UCSD-AML1 (cell line): Measurements from ENCODE around the gene DCP2.

Experiments used
- DNase-seq: peaks from one replicate; lab custom pipeline; 2025; ENCODE audit not compliant: unreplicated experiment; lab: John Stamatoyannopoulos, UW

The DCP2 gene

GRCh38 chr5:113017881-113018635, 41.5 kb downstream of the DCP2 start:
- DNase-seq, result no peak

GRCh38 chr5:113020461-113021273, 44.1 kb downstream of the DCP2 start:
- DNase-seq, result no peak

GRCh38 chr5:113022661-113023060, 46.1 kb downstream of the DCP2 start:
- no peak for DNase-seq

- DNase-seq, result no peak
Observed at GRCh38 chr5:113024076-113024697, 47.6 kb downstream of the DCP2 start.

GRCh38 chr5:113025596-113025995, 49.0 kb downstream of the DCP2 start:
- no peak for DNase-seq

GRCh38 chr5:113026211-113026610, 49.6 kb downstream of the DCP2 start:
- DNase-seq, result no peak

GRCh38 chr5:113027015-113027414, 50.4 kb downstream of the DCP2 start:
- no peak for DNase-seq

- no peak for DNase-seq
Observed at GRCh38 chr5:113027431-113027830, 50.8 kb downstream of the DCP2 start.

GRCh38 chr5:113029614-113030013, 53.0 kb downstream of the DCP2 start:
- DNase-seq, result no peak

- no peak for DNase-seq
Observed at GRCh38 chr5:113031104-113031503, 54.5 kb downstream of the DCP2 start.

- DNase-seq, result no peak
Observed at GRCh38 chr5:113031557-113031956, 55.0 kb downstream of the DCP2 start.

GRCh38 chr5:113034182-113034773, 57.7 kb downstream of the DCP2 start:
- DNase-seq, result no peak

GRCh38 chr5:113035096-113035495, 58.5 kb downstream of the DCP2 start:
- no peak for DNase-seq

- no peak for DNase-seq
Observed at GRCh38 chr5:113036321-113036720, 59.7 kb downstream of the DCP2 start.

- no peak for DNase-seq
Observed at GRCh38 chr5:113036826-113037225, 60.2 kb downstream of the DCP2 start.

GRCh38 chr5:113038136-113038535, 61.5 kb downstream of the DCP2 start:
- no peak for DNase-seq

- no peak for DNase-seq
Observed at GRCh38 chr5:113038714-113039113, 62.1 kb downstream of the DCP2 start.

- no peak for DNase-seq
Observed at GRCh38 chr5:113039229-113039933, 62.8 kb downstream of the DCP2 start.

GRCh38 chr5:113039934-113040285, 63.3 kb downstream of the DCP2 start:
- no peak for DNase-seq

GRCh38 chr5:113040672-113041260, 64.2 kb downstream of the DCP2 start:
- DNase-seq, result no peak
